Measurements from ENCODE around the gene TSPEAR.

Gene TSPEAR

GRCh38 chr21:44527156-44527982 lies 184.0 kb downstream of the TSPEAR start:
- Mint-ChIP-seq H3K36me3 (ENCODE audit: low read depth) (no peaks in the 10 kb centered on the region), H3K4me3 (no peak overlapping the region)

GRCh38 chr21:44526096-44526997 lies 185.0 kb downstream of the TSPEAR start:
- Mint-ChIP-seq H3K9me3 (no peaks in the 10 kb centered on the region), H3K4me3 (no peak overlapping the region), H3K4me1 (ENCODE audit: low read depth) (no peaks in the 10 kb centered on the region), H3K27ac (no peak overlapping the region), H3K27me3 (ENCODE audit: low read depth) (no peaks in the 10 kb centered on the region), H3K36me3 (ENCODE audit: low read depth) (no peaks in the 10 kb centered on the region)

More at GRCh38 chr21:44527156-44527982, 184.0 kb downstream of the TSPEAR start:
- Mint-ChIP-seq H3K9me3 (no peaks in the 10 kb centered on the region), H3K27ac (no peak overlapping the region), H3K4me1 (ENCODE audit: low read depth) (no peaks in the 10 kb centered on the region), H3K27me3 (ENCODE audit: low read depth) (no peaks in the 10 kb centered on the region)

GRCh38 chr21:44525391-44526095 lies 185.8 kb downstream of the TSPEAR start:
- no peaks in the 10 kb centered on the region for H3K9me3 Mint-ChIP-seq
- no peaks in the 10 kb centered on the region for H3K4me1 Mint-ChIP-seq (ENCODE audit: low read depth)
- H3K4me3 Mint-ChIP-seq = no peak overlapping the region
- no peaks in the 10 kb centered on the region for H3K27me3 Mint-ChIP-seq (ENCODE audit: low read depth)
- H3K36me3 Mint-ChIP-seq (ENCODE audit: low read depth) = no peaks in the 10 kb centered on the region
- H3K27ac Mint-ChIP-seq = no peak overlapping the region

GRCh38 chr21:44524414-44525371 lies 186.7 kb downstream of the TSPEAR start:
- Mint-ChIP-seq H3K4me1 (ENCODE audit: low read depth) (no peaks in the 10 kb centered on the region), H3K27me3 (ENCODE audit: low read depth) (no peaks in the 10 kb centered on the region), H3K4me3 (no peak overlapping the region), H3K27ac (no peak overlapping the region), H3K36me3 (ENCODE audit: low read depth) (no peaks in the 10 kb centered on the region), H3K9me3 (no peaks in the 10 kb centered on the region)

GRCh38 chr21:44523567-44524413 lies 187.6 kb downstream of the TSPEAR start:
- H3K36me3 Mint-ChIP-seq (ENCODE audit: low read depth) = no peaks in the 10 kb centered on the region
- no peaks in the 10 kb centered on the region for H3K9me3 Mint-ChIP-seq
- no peak overlapping the region for H3K4me3 Mint-ChIP-seq
- H3K27me3 Mint-ChIP-seq (ENCODE audit: low read depth) = no peaks in the 10 kb centered on the region
- no peaks in the 10 kb centered on the region for H3K4me1 Mint-ChIP-seq (ENCODE audit: low read depth)
- no peak overlapping the region for H3K27ac Mint-ChIP-seq

- H3K27ac Mint-ChIP-seq = no peak overlapping the region
These were observed 188.6 kb downstream of the TSPEAR start for GRCh38 chr21:44522753-44523204.

GRCh38 chr21:44521928-44522752 lies 189.2 kb downstream of the TSPEAR start:
- H3K9me3 Mint-ChIP-seq = no peaks in the 10 kb centered on the region
- H3K27me3 Mint-ChIP-seq (ENCODE audit: low read depth) = no peaks in the 10 kb centered on the region
- no peak overlapping the region for H3K4me3 Mint-ChIP-seq
- no peaks in the 10 kb centered on the region for H3K36me3 Mint-ChIP-seq (ENCODE audit: low read depth)
- H3K4me1 Mint-ChIP-seq (ENCODE audit: low read depth) = no peaks in the 10 kb centered on the region
- H3K27ac Mint-ChIP-seq = no peak overlapping the region

More at GRCh38 chr21:44522753-44523204, 188.6 kb downstream of the TSPEAR start:
- no peaks in the 10 kb centered on the region for H3K27me3 Mint-ChIP-seq (ENCODE audit: low read depth)
- H3K4me1 Mint-ChIP-seq (ENCODE audit: low read depth) = no peaks in the 10 kb centered on the region
- no peak overlapping the region for H3K4me3 Mint-ChIP-seq
- no peaks in the 10 kb centered on the region for H3K36me3 Mint-ChIP-seq (ENCODE audit: low read depth)
- no peaks in the 10 kb centered on the region for H3K9me3 Mint-ChIP-seq

GRCh38 chr21:44521301-44521927 lies 190.0 kb downstream of the TSPEAR start:
- H3K4me1 Mint-ChIP-seq (ENCODE audit: low read depth) = no peaks in the 10 kb centered on the region
- H3K9me3 Mint-ChIP-seq = no peaks in the 10 kb centered on the region
- no peak overlapping the region for H3K27ac Mint-ChIP-seq
- H3K27me3 Mint-ChIP-seq (ENCODE audit: low read depth) = no peaks in the 10 kb centered on the region
- no peak overlapping the region for H3K4me3 Mint-ChIP-seq
- H3K36me3 Mint-ChIP-seq (ENCODE audit: low read depth) = no peaks in the 10 kb centered on the region

- Mint-ChIP-seq H3K27ac (no peak overlapping the region), H3K4me1 (ENCODE audit: low read depth) (no peaks in the 10 kb centered on the region), H3K4me3 (no peak overlapping the region)
These were observed 190.8 kb downstream of the TSPEAR start for GRCh38 chr21:44520326-44521300.

GRCh38 chr21:44519346-44520325 lies 191.7 kb downstream of the TSPEAR start:
- Mint-ChIP-seq H3K9me3 (no peaks in the 10 kb centered on the region), H3K36me3 (ENCODE audit: low read depth) (no peaks in the 10 kb centered on the region), H3K27me3 (ENCODE audit: low read depth) (no peaks in the 10 kb centered on the region), H3K4me3 (no peak overlapping the region), H3K4me1 (ENCODE audit: low read depth) (no peaks in the 10 kb centered on the region), H3K27ac (no peak overlapping the region)

More at GRCh38 chr21:44520326-44521300, 190.8 kb downstream of the TSPEAR start:
- no peaks in the 10 kb centered on the region for H3K27me3 Mint-ChIP-seq (ENCODE audit: low read depth)
- no peaks in the 10 kb centered on the region for H3K9me3 Mint-ChIP-seq
- no peaks in the 10 kb centered on the region for H3K36me3 Mint-ChIP-seq (ENCODE audit: low read depth)
